Loucy (cell line): ENCODE results near the gene CASQ1.

Experiments used
- CTCF ChIP-seq: fragments of 200-600 bp; sonication (generic); conservative IDR thresholded peaks from 2 replicates; pipeline ENCODE4 v1.5.1; 2014; ENCODE audit warnings: mild to moderate bottlenecking, antibody characterized with exemption, low read length
- EZH2phosphoT487 ChIP-seq: fragments of 200-600 bp; IDR thresholded peaks from 2 replicates; pipeline ENCODE4 v1.6.1; 2018; ENCODE audit warnings: antibody characterized with exemption, mild to moderate bottlenecking, moderate library complexity, borderline replicate concordance

- TF ChIP-seq CTCF, result no peak
- no peak for TF ChIP-seq EZH2phosphoT487
These were observed 47.2 kb downstream of the CASQ1 start for GRCh38 chr1:160237558-160237957.
